Stimulated activated CD4-positive, alpha-beta T cell treated with anti-CD3 and anti-CD28 coated beads, Interleukin-12 subunit alpha, Interleukin-12 subunit beta, amount 100 ng/mL, for 24 hours (primary cell): Measurements from ENCODE around the gene ALDH1B1.
"Not testable (repeated sequence)": the region's sequence is repeated elsewhere in the genome, so short reads cannot be mapped to it uniquely, and the experiment has no call there.

Experiments
- DNase-seq, 2 experiments: peaks; one replicate each; pipeline ENCODE4 v3.0.0-alpha.2; 2020; ENCODE audit warnings: low read depth in 2 of 2

Gene ALDH1B1

GRCh38 chr9:38361473-38361850 is 31.0 kb upstream of the ALDH1B1 start:
- DNase-seq, result no peak

- peak in 1 of 2 experiments; percentile 3 for DNase-seq
These were observed 29.5 kb upstream of the ALDH1B1 start for GRCh38 chr9:38362852-38363588.

- DNase-seq, result no peak
These were observed 28.9 kb upstream of the ALDH1B1 start for GRCh38 chr9:38363589-38363925.

- DNase-seq, result no peak
These were observed 24.6 kb upstream of the ALDH1B1 start for GRCh38 chr9:38367898-38368297.

GRCh38 chr9:38368731-38369130 is 23.8 kb upstream of the ALDH1B1 start:
- DNase-seq, result no peak

- no peak for DNase-seq
These were observed 22.3 kb upstream of the ALDH1B1 start for GRCh38 chr9:38370176-38370575.

GRCh38 chr9:38371495-38371894 is 21.0 kb upstream of the ALDH1B1 start:
- DNase-seq, result no peak

GRCh38 chr9:38372762-38373619 is 19.5 kb upstream of the ALDH1B1 start:
- no peak for DNase-seq

- no peak for DNase-seq
These were observed 18.8 kb upstream of the ALDH1B1 start for GRCh38 chr9:38373679-38374078.

GRCh38 chr9:38374847-38375571 is 17.5 kb upstream of the ALDH1B1 start:
- no peak for DNase-seq

GRCh38 chr9:38375572-38375963 is 16.9 kb upstream of the ALDH1B1 start:
- DNase-seq, result no peak

- DNase-seq, result no peak
These were observed 16.4 kb upstream of the ALDH1B1 start for GRCh38 chr9:38376021-38376670.

GRCh38 chr9:38377336-38378083 is 15.0 kb upstream of the ALDH1B1 start:
- DNase-seq, result not testable (repeated sequence)

- DNase-seq, result no peak
These were observed 12.2 kb upstream of the ALDH1B1 start for GRCh38 chr9:38380230-38380871.

- DNase-seq, result no peak
These were observed 11.5 kb upstream of the ALDH1B1 start for GRCh38 chr9:38380872-38381534.

- no peak for DNase-seq
These were observed 10.4 kb upstream of the ALDH1B1 start for GRCh38 chr9:38382141-38382540.

- no peak for DNase-seq
These were observed 7.3 kb upstream of the ALDH1B1 start for GRCh38 chr9:38384990-38385848.

- no peak for DNase-seq
These were observed 6.6 kb upstream of the ALDH1B1 start for GRCh38 chr9:38385896-38386295.

- DNase-seq, result no peak
These were observed 6.1 kb upstream of the ALDH1B1 start for GRCh38 chr9:38386319-38386895.
